Measurements from ENCODE around the gene OSR1. TPM values are rescaled to one million over a fixed set of nuclear protein-coding genes. Genes with fewer than 3 reads are reported as not detected.

Gene OSR1
- polyA plus RNA-seq, 1 of the 3 experiments (the other 2 are of a cell fraction): 76.6 TPM

- Histone ChIP-seq H3K27me3 (ENCODE audit: insufficient read depth) (no peaks in the 10 kb centered on the region), H3K9me2 (no peaks in the 10 kb centered on the region), H3K4me2 (peak overlapping the region; percentile 88), H3K27ac (ENCODE audit: low read depth in 2 of 2, low read length in 1 of 2) (peak overlapping the region in 1 of 2 experiments; percentile 44; a peak in 2 of 4 replicates), H3K79me2 (ENCODE audit: insufficient read depth) (peaks cover 48% of the 10 kb centered on the region), H3K4me3 (ENCODE audit: low read depth in 2 of 2, low read length in 1 of 2) (peak overlapping the region; percentile 43 to 63), H4K20me1 (ENCODE audit: insufficient read depth) (peaks cover 43% of the 10 kb centered on the region), H3K9ac (peak overlapping the region; percentile 56), H3F3A (replicated peaks; ENCODE audit: insufficient read depth) (peaks cover 12% of the 10 kb centered on the region), H3K9me3 (no peaks in the 10 kb centered on the region), H2AFZ (ENCODE audit: low read depth) (peak overlapping the region; percentile 77), H3K36me3 (replicated peaks in 1 of 2; ENCODE audit: control insufficient read depth in 1 of 2, insufficient read depth in 2 of 2, low read length in 1 of 2) (peaks cover 0 to 20% of the 10 kb centered on the region in 2 experiments), H3K4me1 (ENCODE audit: control insufficient read depth in 1 of 2, insufficient read depth in 2 of 2, low read depth in 1 of 2, low read length in 1 of 2) (peaks cover 5 to 26% of the 10 kb centered on the region in 2 experiments; a peak in 1 of 4 replicates)
- WGBS (ENCODE audit: low lambda C conversion rate): 50% methylated on average over 14 of the region's 14 CpGs
- no peak for DNase-seq
- TF ChIP-seq MEF2A (IDR thresholded peaks at IDR 0.05; ENCODE audit: borderline replicate concordance, low read depth) (no peak), TAF1 (IDR thresholded peaks at IDR 0.05; ENCODE audit: borderline replicate concordance, low read depth, low read length) (no peak), NFIC (IDR thresholded peaks at IDR 0.05; ENCODE audit: borderline replicate concordance) (no peak), TCF12 (IDR thresholded peaks at IDR 0.05) (no peak), FOXJ3 (CRISPR knock-in tag; IDR thresholded peaks at IDR 0.05) (no peak), GATA2 (CRISPR knock-in tag; IDR thresholded peaks at IDR 0.05) (no peak), RAD21 (IDR thresholded peaks at IDR 0.05; ENCODE audit: low read length) (no peak), GABPA (IDR thresholded peaks at IDR 0.05; ENCODE audit: low read depth) (no peak), SMC3 (IDR thresholded peaks at IDR 0.05; ENCODE audit: low read depth, low read length) (no peak), RFX5 (IDR thresholded peaks at IDR 0.05; ENCODE audit: low read length) (no peak), YY1 (IDR thresholded peaks at IDR 0.05; ENCODE audit: low read depth) (no peak)
- ChIA-PET CTCF (interaction anchor here (0.9 to 12.7 kb wide), 10 partner anchors 8 to 977 kb away, joined by 3 to 111 read pairs (median 7); no protein-coding TSS in a partner anchor), POLR2A (interaction anchor here (1.2 kb wide), 1 partner anchor 12 kb away, joined by 3 read pairs; no protein-coding TSS in a partner anchor)
These were observed 566 bp upstream of the OSR1 start for GRCh38 chr2:19359021-19359357.

- peak; percentile 46 for DNase-seq
- Histone ChIP-seq H3K36me3 (replicated peaks in 1 of 2; ENCODE audit: control insufficient read depth in 1 of 2, insufficient read depth in 2 of 2, low read length in 1 of 2) (peaks cover 8 to 32% of the 10 kb centered on the region in 2 experiments), H2AFZ (ENCODE audit: low read depth) (peak overlapping the region; percentile 36; the same call in 1 of the 2 replicates), H3K9ac (peak overlapping the region; percentile 89), H3K27me3 (ENCODE audit: insufficient read depth) (no peaks in the 10 kb centered on the region), H3K79me2 (ENCODE audit: insufficient read depth) (peaks cover 62% of the 10 kb centered on the region), H3K9me2 (no peaks in the 10 kb centered on the region), H3K27ac (ENCODE audit: low read depth in 2 of 2, low read length in 1 of 2) (peak overlapping the region; percentile 58 to 63; a peak in 3 of 4 replicates), H3K4me2 (peak overlapping the region; percentile 88), H3K4me1 (ENCODE audit: control insufficient read depth in 1 of 2, insufficient read depth in 2 of 2, low read depth in 1 of 2, low read length in 1 of 2) (peaks cover 5 to 22% of the 10 kb centered on the region in 2 experiments; a peak in 1 of 4 replicates), H3K4me3 (ENCODE audit: low read depth in 2 of 2, low read length in 1 of 2) (peak overlapping the region; percentile 75 to 94), H3K9me3 (no peaks in the 10 kb centered on the region), H4K20me1 (ENCODE audit: insufficient read depth) (peaks cover 56% of the 10 kb centered on the region), H3F3A (replicated peaks; ENCODE audit: insufficient read depth) (peaks cover 19% of the 10 kb centered on the region)
- POLR2A ChIA-PET: interaction anchor here (1.2 kb wide), 1 partner anchor 10 kb away, joined by 3 read pairs; no protein-coding TSS in a partner anchor
- 15% methylated on average over 32 of the region's 45 CpGs for WGBS (ENCODE audit: low lambda C conversion rate)
- CTCF ChIA-PET: interaction anchor here (0.7 to 12.7 kb wide), 7 partner anchors 9 to 837 kb away, joined by 3 to 111 read pairs (median 7); no protein-coding TSS in a partner anchor
- TF ChIP-seq TCF12 (IDR thresholded peaks at IDR 0.05) (no peak), RAD21 (IDR thresholded peaks at IDR 0.05; ENCODE audit: low read length) (no peak), MXI1 (IDR thresholded peaks at IDR 0.05; ENCODE audit: low read depth, low read length) (no peak), CTCF (IDR thresholded peaks at IDR 0.05) (no peak), CHD2 (IDR thresholded peaks at IDR 0.05; ENCODE audit: low read length, partially characterized antibody) (no peak), SMC3 (IDR thresholded peaks at IDR 0.05; ENCODE audit: low read depth, low read length) (no peak), MAX (IDR thresholded peaks at IDR 0.05; ENCODE audit: low read depth) (no peak), NFIC (IDR thresholded peaks at IDR 0.05; ENCODE audit: borderline replicate concordance) (peak; percentile 2; the same call in 1 of the 2 replicates), POLR2AphosphoS5 (IDR thresholded peaks at IDR 0.05; ENCODE audit: low read depth, low read length) (no peak), ELF1 (IDR thresholded peaks at IDR 0.05) (no peak), YY1 (IDR thresholded peaks at IDR 0.05; ENCODE audit: low read depth) (no peak), PBX3 (IDR thresholded peaks at IDR 0.05) (no peak), IRF3 (IDR thresholded peaks at IDR 0.05; ENCODE audit: low read depth, low read length) (no peak), NRF1 (IDR thresholded peaks at IDR 0.05; ENCODE audit: low read depth, low read length) (no peak), SIN3A (IDR thresholded peaks at IDR 0.05; ENCODE audit: borderline replicate concordance, low read depth, low read length) (peak; percentile 10; the same call in 1 of the 2 replicates), RCOR1 (IDR thresholded peaks at IDR 0.05; ENCODE audit: low read length) (no peak), FOXJ3 (CRISPR knock-in tag; IDR thresholded peaks at IDR 0.05) (no peak), EP300 (IDR thresholded peaks at IDR 0.05; ENCODE audit: borderline replicate concordance in 1 of 2, low read depth in 1 of 2, low read length in 1 of 2) (no peak)
These were observed 801 bp downstream of the OSR1 start for GRCh38 chr2:19357402-19358241.

Data from SK-N-SH (cell line).